Immature natural killer cell (primary cell): Measurements from ENCODE around the gene MED29. TPM values are rescaled to one million over a fixed set of nuclear protein-coding genes. Genes with fewer than 3 reads are reported as not detected.
"Not testable (repeated sequence)": the region's sequence is repeated elsewhere in the genome, so short reads cannot be mapped to it uniquely, and the experiment has no call there.

Experiments used
- DNase-seq, 3 donors: peaks; one replicate each; pipeline ENCODE4 v3.0.0; 2022; ENCODE audit warnings: mixed read lengths in 1 of 3
- H3K27ac Mint-ChIP-seq, 6 donors: one replicate each; pipeline ENCODE4 v1.8.0; 2020; ENCODE audit warnings: mixed read lengths in 6 of 6, mild to moderate bottlenecking in 5 of 6, inconsistent platforms in 4 of 6, moderate library complexity in 3 of 6
- H3K27me3 Mint-ChIP-seq, 3 donors: one replicate each; pipeline ENCODE4 v1.8.0; 2020 to 2021; ENCODE audit warnings: low read depth in 3 of 3, mild to moderate bottlenecking in 3 of 3, mixed read lengths in 3 of 3, moderate library complexity in 3 of 3, inconsistent platforms in 1 of 3
- H3K36me3 Mint-ChIP-seq, 3 donors: one replicate each; pipeline ENCODE4 v1.8.0; 2020; ENCODE audit warnings: mixed read lengths in 3 of 3, inconsistent platforms in 2 of 3, mild to moderate bottlenecking in 2 of 3
- H3K4me1 Mint-ChIP-seq, 2 donors: one replicate each; pipeline ENCODE4 v1.8.0; 2020; ENCODE audit warnings: inconsistent platforms in 2 of 2, mild to moderate bottlenecking in 2 of 2, mixed read lengths in 2 of 2, moderate library complexity in 1 of 2
- H3K4me3 Mint-ChIP-seq, 5 donors: one replicate each; pipeline ENCODE4 v1.8.0; 2020; ENCODE audit warnings: mild to moderate bottlenecking in 5 of 5, mixed read lengths in 5 of 5, inconsistent platforms in 3 of 5, moderate library complexity in 3 of 5
- H3K9me3 Mint-ChIP-seq, 6 donors: one replicate each; pipeline ENCODE4 v1.8.0; 2020; ENCODE audit warnings: mild to moderate bottlenecking in 6 of 6, mixed read lengths in 6 of 6, inconsistent platforms in 4 of 6, moderate library complexity in 3 of 6
- polyA plus RNA-seq, 3 donors: library from polyadenylated mRNA; unstranded; fragments of 300-500 nt; fragmentation: Illumina TruSeq; gene quantifications; one replicate each; pipeline ENCODE4 v1.2.3, GENCODE V29; 2021

MED29 gene
- polyA plus RNA-seq, 3 donors from 2014 or later: 41.6 to 64.7 (median 41.8) TPM

DNA sequence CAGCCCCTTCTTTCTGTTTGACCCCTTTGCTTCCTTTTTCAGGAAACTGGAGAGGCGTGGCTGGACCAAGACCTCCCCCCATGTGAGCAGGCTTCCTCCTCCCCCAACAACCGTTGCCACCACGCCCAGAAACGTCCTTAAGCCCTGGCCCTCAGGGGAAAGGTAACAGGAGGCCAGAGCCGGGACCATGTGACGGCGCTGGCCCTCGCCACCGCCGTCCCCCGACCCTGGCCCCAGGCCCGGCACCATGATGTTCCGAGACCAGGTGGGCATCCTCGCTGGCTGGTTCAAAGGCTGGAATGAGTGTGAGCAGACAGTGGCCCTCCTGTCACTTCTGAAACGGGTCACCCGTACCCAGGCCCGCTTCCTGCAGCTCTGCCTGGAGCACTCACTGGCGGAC is 34.5 kb upstream of the MED29 start:
- Mint-ChIP-seq H3K9me3 (no peaks in the 10 kb centered on the region), H3K27me3 (peaks cover 0 to 6% (median 0%) of the 10 kb centered on the region in 3 donors), H3K27ac (no peak overlapping the region), H3K4me1 (peaks cover 0 to under 1% of the 10 kb centered on the region in 2 donors), H3K4me3 (no peak overlapping the region), H3K36me3 (peaks cover 7 to 54% (median 34%) of the 10 kb centered on the region in 3 donors)
- DNase-seq: no peak

DNA sequence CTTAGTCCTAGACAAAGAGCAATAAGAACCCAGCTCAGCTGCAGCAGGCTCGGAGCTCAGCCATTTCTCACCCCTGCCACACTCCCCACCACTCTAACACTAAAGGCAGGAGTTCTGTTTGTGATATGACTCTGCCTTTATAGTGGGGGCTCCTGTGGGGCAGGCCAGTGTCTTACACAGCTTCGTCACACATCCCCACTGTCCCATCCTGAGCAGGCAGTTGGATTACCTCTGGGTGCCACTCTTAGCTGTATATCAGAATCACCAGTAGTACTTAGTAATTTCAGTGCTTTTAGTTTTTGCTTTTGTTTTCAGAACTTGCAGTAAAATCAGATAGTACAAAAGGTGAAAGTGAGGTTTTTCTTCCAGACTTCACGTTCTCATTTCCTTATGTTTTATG is 32.2 kb upstream of the MED29 start:
- H3K27ac Mint-ChIP-seq: no peak overlapping the region
- no peak overlapping the region for H3K4me3 Mint-ChIP-seq
- H3K4me1 Mint-ChIP-seq: no peaks in the 10 kb centered on the region
- DNase-seq: no peak
- peaks cover 12 to 51% (median 31%) of the 10 kb centered on the region in 3 donors for H3K36me3 Mint-ChIP-seq
- no peaks in the 10 kb centered on the region for H3K9me3 Mint-ChIP-seq
- H3K27me3 Mint-ChIP-seq: peaks cover 0 to 7% (median 0%) of the 10 kb centered on the region in 3 donors

DNA sequence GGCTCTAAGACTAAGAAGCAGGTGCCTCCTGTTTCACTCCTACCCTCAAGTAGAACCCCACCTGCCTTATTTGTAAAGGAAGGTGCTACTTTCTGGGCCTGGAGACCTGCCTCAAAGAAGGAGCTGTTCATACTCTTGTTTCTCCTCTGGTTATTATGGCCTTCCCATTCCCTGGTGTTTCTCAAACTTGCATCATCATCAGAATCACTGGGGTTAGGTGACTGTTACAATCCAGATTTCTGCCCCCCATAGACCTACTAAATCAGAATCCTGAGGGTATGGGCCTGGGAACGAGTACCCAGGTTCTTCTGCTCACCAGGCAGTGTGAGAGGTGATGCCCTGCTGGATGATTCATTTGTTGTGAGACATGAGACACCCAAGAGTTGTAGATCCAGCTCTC is 30.6 kb upstream of the MED29 start:
- H3K4me3 Mint-ChIP-seq: no peak overlapping the region
- no peaks in the 10 kb centered on the region for H3K9me3 Mint-ChIP-seq
- H3K27ac Mint-ChIP-seq: no peak overlapping the region
- no peak for DNase-seq
- H3K36me3 Mint-ChIP-seq: peaks cover 8 to 43% (median 25%) of the 10 kb centered on the region in 3 donors
- no peaks in the 10 kb centered on the region for H3K4me1 Mint-ChIP-seq
- peaks cover 0 to 7% (median 0%) of the 10 kb centered on the region in 3 donors for H3K27me3 Mint-ChIP-seq

DNA sequence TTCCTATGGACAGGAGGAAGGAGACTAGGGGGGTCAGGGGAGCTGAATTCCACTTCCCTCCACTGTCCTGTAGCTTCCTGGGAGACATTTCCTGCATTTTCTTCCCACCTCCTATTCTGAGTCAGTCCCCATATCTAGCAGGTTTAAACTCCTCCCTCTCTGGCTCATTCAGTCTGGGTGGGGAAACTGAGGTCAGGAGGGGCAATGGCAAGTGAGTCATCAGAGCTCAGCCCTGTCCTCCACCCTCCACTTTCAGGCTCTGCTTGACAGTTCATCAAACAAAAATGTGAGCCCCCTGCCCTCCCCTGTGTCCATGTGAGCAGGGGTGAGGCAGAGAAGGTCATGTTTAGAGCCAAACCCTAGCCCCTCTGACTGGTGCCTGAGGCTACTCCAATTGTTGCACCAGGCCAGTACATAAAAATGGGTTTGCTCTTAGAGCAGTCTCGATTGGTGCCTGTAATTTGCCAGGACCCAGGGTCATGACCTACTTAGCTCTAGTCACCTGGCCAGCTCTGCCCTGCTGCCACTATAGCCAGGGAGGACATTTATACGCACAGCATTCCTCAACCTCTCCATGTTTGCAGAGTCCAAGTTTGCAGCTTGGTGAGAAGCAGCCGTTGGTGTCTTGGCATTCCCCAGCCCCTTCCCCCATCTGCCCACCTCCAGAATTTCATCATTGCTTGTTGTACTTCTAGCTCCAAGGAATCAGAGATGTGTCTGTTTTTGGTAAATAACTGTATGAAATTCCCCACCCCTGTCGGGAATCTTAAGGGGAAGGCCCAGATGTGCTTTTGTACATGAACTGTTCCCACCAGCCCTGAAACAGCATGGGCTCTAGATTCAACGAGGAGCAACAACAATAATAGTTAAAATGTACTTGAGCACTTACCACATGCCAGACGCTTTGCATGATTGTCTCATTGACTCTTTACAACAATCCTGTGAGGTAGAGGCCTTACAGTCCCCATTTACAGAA is 28.2 kb upstream of the MED29 start:
- H3K4me1 Mint-ChIP-seq: no peaks in the 10 kb centered on the region
- no peaks in the 10 kb centered on the region for H3K9me3 Mint-ChIP-seq
- H3K4me3 Mint-ChIP-seq: no peak overlapping the region
- H3K27me3 Mint-ChIP-seq: peaks cover 0 to 4% (median 0%) of the 10 kb centered on the region in 3 donors
- peaks cover 8 to 26% (median 11%) of the 10 kb centered on the region in 3 donors for H3K36me3 Mint-ChIP-seq
- DNase-seq: no peak
- no peak overlapping the region for H3K27ac Mint-ChIP-seq

DNA sequence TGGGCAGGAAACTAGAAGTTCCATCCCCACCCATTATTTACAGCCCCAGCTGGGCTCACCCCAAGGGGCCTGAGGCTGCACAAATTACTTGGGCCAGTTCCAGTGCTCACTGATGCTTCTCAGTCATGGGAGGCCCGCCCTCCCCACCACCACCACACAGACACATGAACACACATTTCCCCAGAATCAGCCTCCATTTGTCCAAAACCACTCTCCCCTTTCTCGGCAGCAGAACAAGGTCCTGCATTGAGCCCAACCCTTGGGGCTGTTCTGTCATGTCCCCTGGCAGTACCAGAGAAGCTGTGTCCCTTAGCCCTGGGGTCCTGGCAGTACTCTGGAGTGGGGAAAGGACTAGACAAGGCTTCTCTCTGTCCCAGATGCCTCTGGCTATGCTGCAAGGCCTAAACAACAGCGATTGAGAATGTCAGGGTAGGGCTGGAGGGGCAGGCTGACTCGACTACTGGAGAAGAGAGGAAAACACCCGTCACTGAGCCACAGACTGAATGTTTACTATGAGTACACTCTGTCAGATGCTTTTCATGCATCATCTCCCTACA is 27.2 kb upstream of the MED29 start:
- no peak overlapping the region for H3K4me3 Mint-ChIP-seq
- H3K9me3 Mint-ChIP-seq: no peaks in the 10 kb centered on the region
- peaks cover 7 to 22% (median 8%) of the 10 kb centered on the region in 3 donors for H3K36me3 Mint-ChIP-seq
- H3K27ac Mint-ChIP-seq: no peak overlapping the region
- no peak for DNase-seq
- no peaks in the 10 kb centered on the region for H3K4me1 Mint-ChIP-seq
- H3K27me3 Mint-ChIP-seq: peaks cover 0 to 6% (median 0%) of the 10 kb centered on the region in 3 donors

DNA sequence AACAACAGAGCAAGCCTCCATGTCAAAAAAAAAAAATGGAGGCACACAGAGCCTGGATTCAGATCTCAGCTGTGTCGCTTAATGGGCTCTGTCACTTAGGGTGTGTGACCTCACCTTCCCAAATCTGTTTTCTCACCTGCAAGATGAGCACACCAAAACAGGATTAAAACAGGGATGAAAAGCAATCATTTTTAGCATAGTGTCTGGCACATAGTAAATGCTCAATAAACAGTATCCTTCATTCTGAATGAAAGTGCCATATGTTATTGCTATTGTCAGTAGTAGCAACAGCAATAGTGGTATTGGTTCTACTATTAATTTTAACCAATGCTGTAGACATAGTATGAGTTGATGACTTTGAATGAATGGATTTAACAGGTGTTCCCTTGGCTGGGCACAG is 25.6 kb upstream of the MED29 start:
- Mint-ChIP-seq H3K36me3 (peaks cover 3 to 25% (median 6%) of the 10 kb centered on the region in 3 donors), H3K4me3 (no peak overlapping the region), H3K27ac (no peak overlapping the region), H3K27me3 (peaks cover 0 to 7% (median 0%) of the 10 kb centered on the region in 3 donors), H3K4me1 (no peaks in the 10 kb centered on the region), H3K9me3 (no peaks in the 10 kb centered on the region)
- no peak for DNase-seq

DNA sequence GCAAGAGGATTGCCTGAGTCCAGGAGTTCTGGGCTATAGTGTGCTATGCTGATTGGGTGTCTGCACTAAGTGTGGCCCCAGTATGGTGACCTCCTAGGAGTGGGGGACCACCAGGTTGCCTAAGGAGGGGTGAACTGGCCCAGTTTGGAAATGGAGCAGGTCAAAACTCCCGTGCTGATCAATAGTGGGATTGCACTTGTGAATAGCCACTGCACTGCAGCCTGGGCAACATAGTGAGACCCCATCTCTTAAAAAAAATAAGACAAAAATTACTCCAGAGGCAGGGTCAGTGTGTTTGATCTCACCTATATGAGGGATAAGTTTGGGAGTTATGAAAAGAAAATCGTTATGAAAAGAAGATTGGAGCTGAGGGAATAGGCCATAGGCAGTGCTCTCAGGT is 22.0 kb upstream of the MED29 start:
- Mint-ChIP-seq H3K27ac (no peak overlapping the region), H3K27me3 (peaks cover 0 to 3% (median 0%) of the 10 kb centered on the region in 3 donors), H3K4me1 (no peaks in the 10 kb centered on the region), H3K4me3 (no peak overlapping the region), H3K9me3 (no peaks in the 10 kb centered on the region), H3K36me3 (peaks cover 8 to 21% (median 11%) of the 10 kb centered on the region in 3 donors)
- DNase-seq: no peak

DNA sequence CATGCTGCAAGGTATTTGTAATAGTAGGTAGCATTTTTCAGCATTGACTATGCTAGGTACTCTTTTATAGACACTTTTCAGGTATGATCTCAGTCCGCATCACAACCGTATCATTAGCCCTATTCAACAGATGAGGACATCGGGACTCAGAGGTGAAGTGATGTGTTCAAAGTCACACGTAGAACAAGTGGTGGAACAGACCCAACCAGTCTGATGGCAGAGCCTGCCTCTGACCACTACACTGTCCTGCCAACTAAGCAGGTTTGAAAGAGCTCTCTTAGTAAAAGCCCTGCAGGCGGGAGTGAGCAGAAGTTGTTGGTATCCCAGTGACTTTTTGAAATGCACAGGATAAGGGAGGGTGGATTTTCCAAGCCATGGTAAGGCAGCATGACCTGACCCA is 20.4 kb upstream of the MED29 start:
- Mint-ChIP-seq H3K4me1 (no peaks in the 10 kb centered on the region), H3K36me3 (peaks cover 8 to 23% (median 11%) of the 10 kb centered on the region in 3 donors), H3K27ac (peak overlapping the region in 1 of 6 donors; percentile 28), H3K27me3 (peaks cover 0 to 3% (median 0%) of the 10 kb centered on the region in 3 donors), H3K4me3 (no peak overlapping the region), H3K9me3 (no peaks in the 10 kb centered on the region)
- no peak for DNase-seq

DNA sequence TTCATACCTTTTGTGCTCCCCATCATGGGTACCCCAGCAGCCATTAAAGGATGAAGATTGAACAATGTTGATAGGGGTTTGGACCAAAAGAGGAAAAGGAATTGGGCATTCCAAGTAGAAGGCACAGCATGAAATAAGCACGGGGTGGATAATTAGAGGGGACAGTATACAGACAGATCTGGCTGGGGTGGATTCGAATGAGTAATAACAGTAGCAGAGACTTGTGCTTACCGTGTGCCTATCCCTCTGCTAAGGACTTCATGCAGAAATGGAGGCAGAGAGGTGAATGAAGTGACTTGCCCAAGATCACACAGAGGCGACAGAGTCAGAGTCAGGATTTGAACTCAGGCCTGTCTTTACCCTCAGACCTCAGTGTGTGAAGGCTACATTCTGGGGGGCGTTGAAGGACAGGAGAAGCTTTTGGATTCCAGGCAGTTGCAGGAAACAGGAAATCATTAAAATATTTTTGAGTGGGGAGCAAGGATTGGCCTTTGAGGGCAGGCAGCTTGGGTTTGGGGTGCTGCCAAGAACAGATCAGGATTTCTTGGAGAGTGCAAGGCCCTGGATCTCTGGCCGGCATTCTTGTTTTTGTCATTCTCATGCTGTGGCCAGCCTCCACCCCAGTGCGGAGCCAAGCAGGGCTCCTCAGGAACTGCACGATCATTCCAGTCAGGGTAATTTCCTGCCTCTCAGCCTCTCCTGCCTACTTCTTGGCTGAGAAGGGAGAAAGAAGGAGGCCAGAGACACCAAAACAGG is 19.0 kb upstream of the MED29 start:
- no peak for DNase-seq
- Mint-ChIP-seq H3K9me3 (no peaks in the 10 kb centered on the region), H3K27ac (peak overlapping the region in 1 of 6 donors; percentile 13), H3K27me3 (peaks cover 0 to 3% (median 0%) of the 10 kb centered on the region in 3 donors), H3K4me3 (no peak overlapping the region), H3K36me3 (peaks cover 14 to 31% (median 17%) of the 10 kb centered on the region in 3 donors), H3K4me1 (no peaks in the 10 kb centered on the region)

DNA sequence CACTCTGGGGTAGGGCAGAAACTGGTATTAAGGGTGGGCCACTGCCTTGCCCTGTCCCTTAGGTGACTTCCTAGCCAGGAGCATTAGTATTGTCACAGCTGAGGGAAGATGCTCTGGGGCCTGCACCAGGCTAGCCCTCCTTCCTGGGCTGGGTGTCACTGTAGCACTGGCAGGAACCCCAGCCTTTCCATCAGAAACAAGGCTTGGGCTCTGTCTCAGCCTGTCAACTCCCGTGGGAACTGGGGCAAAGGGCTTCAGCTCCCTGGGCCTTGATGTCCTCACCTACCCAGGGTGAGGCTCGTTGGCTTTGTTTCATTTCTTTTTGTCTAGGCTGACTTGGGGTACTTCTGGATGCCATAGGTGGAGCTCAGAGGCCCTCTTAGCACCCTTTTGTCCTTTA is 18.2 kb upstream of the MED29 start:
- H3K27me3 Mint-ChIP-seq: peaks cover 0 to 4% (median 0%) of the 10 kb centered on the region in 3 donors
- no peaks in the 10 kb centered on the region for H3K4me1 Mint-ChIP-seq
- DNase-seq: no peak
- no peaks in the 10 kb centered on the region for H3K9me3 Mint-ChIP-seq
- H3K4me3 Mint-ChIP-seq: no peak overlapping the region
- H3K27ac Mint-ChIP-seq: no peak overlapping the region
- H3K36me3 Mint-ChIP-seq: peaks cover 16 to 31% (median 18%) of the 10 kb centered on the region in 3 donors

DNA sequence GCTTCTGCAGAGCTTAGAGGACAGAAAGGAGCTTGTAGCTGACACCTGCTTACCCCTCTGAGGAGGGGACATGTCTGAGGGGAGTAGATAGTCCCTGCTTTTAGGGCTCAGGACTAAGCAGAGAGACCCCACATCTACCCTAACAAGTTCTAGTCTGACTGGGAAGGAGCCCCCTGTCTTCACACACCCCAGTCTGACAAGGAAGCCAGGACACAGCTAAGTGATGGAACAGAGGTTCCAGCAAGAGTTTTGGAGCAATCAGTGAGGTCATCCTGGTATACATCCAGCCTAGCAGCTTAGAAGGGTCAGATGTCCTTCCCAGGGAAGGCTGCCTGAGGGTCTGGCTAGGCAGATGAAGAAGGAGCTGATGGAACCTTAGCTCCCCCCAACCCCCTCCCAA is 15.2 kb upstream of the MED29 start:
- Mint-ChIP-seq H3K4me3 (no peak overlapping the region), H3K9me3 (no peaks in the 10 kb centered on the region), H3K4me1 (no peaks in the 10 kb centered on the region), H3K27ac (no peak overlapping the region), H3K36me3 (peaks cover 20 to 32% (median 23%) of the 10 kb centered on the region in 3 donors), H3K27me3 (peaks cover 0 to 1% (median 0%) of the 10 kb centered on the region in 3 donors)
- DNase-seq: no peak

DNA sequence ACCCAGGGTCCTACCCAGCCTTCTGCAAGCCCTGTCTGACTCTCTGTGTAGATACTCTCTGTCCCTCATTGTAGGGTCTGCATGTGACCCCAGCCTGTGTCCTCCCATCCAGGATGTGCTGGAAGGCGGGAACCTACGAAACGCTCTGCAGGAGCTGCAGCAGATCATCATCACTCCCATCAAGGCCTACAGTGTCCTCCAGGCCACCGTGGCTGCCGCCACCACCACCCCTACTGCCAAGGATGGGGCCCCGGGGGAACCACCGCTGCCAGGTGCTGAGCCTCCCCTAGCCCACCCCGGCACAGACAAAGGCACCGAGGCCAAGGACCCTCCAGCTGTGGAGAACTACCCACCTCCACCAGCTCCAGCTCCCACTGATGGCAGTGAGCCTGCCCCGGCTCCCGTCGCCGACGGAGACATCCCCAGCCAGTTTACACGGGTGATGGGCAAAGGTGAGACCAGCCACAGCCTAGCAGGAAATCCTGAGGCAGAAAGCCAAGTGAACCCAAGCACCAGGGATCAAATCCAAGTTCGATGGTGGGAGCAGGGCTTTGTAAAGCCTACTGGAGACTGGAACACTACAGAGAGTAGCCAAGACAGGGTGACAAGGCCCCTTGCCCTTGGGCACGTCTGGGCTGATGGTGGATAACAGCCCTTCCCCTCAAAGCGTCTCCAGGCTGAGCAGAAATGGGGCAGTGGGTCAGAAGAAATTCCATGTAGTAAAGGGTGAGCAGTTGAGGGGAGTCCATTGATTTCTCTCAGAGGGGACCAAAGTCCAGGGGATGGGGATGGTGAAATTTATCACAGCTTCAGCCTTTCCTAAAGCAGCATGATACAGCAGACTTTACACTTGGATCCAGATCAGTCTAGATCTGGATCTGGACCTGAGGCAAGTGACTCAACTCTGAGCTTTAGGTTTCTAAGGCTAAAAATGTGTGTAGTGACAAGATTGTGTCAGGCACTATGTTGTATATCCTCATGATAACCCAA is 13.5 kb upstream of the MED29 start:
- no peaks in the 10 kb centered on the region for H3K9me3 Mint-ChIP-seq

DNA sequence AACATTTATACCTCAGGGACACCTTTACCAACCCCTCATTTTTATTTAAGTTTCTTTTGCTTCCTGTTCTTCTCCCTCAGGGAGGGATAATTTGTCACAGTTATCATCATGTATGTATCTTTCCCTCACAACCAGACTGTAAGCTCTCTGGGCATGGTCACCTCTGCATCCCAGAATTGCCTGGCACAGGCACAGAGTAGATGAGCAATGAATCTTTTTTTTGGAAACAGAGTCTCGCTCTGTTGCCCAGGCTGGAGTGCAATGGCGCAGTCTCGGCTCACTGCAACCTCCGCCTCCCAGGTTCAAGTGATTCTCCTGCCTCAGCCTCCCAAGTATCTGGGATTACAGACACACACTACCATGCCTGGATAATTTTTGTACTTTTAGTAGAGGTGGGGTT is 11.8 kb upstream of the MED29 start:
- H3K27me3 Mint-ChIP-seq, DNase-seq, H3K27ac Mint-ChIP-seq, H3K4me1 Mint-ChIP-seq, H3K9me3 Mint-ChIP-seq, H3K4me3 Mint-ChIP-seq: not testable (repeated sequence)
- peaks cover 20 to 40% (median 29%) of the 10 kb centered on the region in 3 donors for H3K36me3 Mint-ChIP-seq

More for the DNA sequence above, 13.5 kb upstream of the MED29 start:
- Mint-ChIP-seq H3K36me3 (peaks cover 24 to 42% (median 25%) of the 10 kb centered on the region in 3 donors), H3K4me3 (no peak overlapping the region), H3K27me3 (peaks cover 0 to 1% (median 0%) of the 10 kb centered on the region in 3 donors), H3K4me1 (no peaks in the 10 kb centered on the region), H3K27ac (peak overlapping the region in 3 of 6 donors; percentile 9 to 29 (median 18))
- DNase-seq: no peak
